Measurements from ENCODE around the gene MPO. TPM values are rescaled to one million over a fixed set of nuclear protein-coding genes. Genes with fewer than 3 reads are reported as not detected.

MPO gene
- total RNA-seq (2022; extraction: Qiagen RNA extraction): not detected in 5 replicates

GRCh38 chr17:58280480-58281217 is at the start of gene MPO:
Gene MPO, minus strand, starts transcription at chr17:58280935. Its CDS starts 177 bp downstream, at chr17:58280758.

GRCh38 chr17:58328195-58329034 is 47.7 kb upstream of the MPO start, which contains the start of gene TSPOAP1:
Gene TSPOAP1, minus strand, starts transcription at chr17:58328795. Its CDS starts 875 bp downstream, at chr17:58327920.

GRCh38 chr17:58238147-58238634 is 42.5 kb downstream of the MPO start, which contains the start of gene LPO:
Gene LPO, plus strand, starts transcription at chr17:58238584. Its CDS starts 4,396 bp downstream, at chr17:58242980.

Other genes with a start within 250 kb of the MPO start
- 23.5 to 25.9 TPM (median 24.0 TPM) in 5 replicates for gene DYNLL2, start 197.5 kb downstream of the MPO start, total RNA-seq (2022; extraction: Qiagen RNA extraction)
- gene OR4D1, start 132.6 kb downstream of the MPO start, total RNA-seq (2022; extraction: Qiagen RNA extraction): 0.02 TPM in 1 of 5 replicates, not detected in the others
- not detected in 5 replicates for gene OR4D2, start 114.0 kb downstream of the MPO start, total RNA-seq (2022; extraction: Qiagen RNA extraction)
- not detected in 5 replicates for gene EPX, start 88.2 kb downstream of the MPO start, total RNA-seq (2022; extraction: Qiagen RNA extraction)
- gene MKS1, start 61.7 kb downstream of the MPO start, total RNA-seq (2022; extraction: Qiagen RNA extraction): 10.6 to 12.6 TPM (median 12.2 TPM) in 5 replicates
- gene LPO, start 42.4 kb downstream of the MPO start, total RNA-seq (2022; extraction: Qiagen RNA extraction): 0.07 TPM in 1 of 5 replicates, not detected in the others
- gene TSPOAP1, start 47.9 kb upstream of the MPO start, total RNA-seq (2022; extraction: Qiagen RNA extraction): not detected in 5 replicates
- 96.4 to 171 TPM (median 148 TPM) in 5 replicates for gene SUPT4H1, start 71.3 kb upstream of the MPO start, total RNA-seq (2022; extraction: Qiagen RNA extraction)
- gene RNF43, start 136.6 kb upstream of the MPO start, total RNA-seq (2022; extraction: Qiagen RNA extraction): 0.18 to 0.45 TPM (median 0.24 TPM) in 5 replicates
- not detected in 5 replicates for gene HSF5, start 207.5 kb upstream of the MPO start, total RNA-seq (2022; extraction: Qiagen RNA extraction)
- gene MTMR4, start 233.7 kb upstream of the MPO start, total RNA-seq (2022; extraction: Qiagen RNA extraction): 7.3 to 12.3 TPM (median 9.4 TPM) in 5 replicates

Measured in A549 treated with Hydrocortisone at 1 μM for 4 hours (cell line).